Fibroblast of villous mesenchyme (primary cell): ENCODE measurements around the gene CEP89. TPM values are rescaled to one million over a fixed set of nuclear protein-coding genes. Genes with fewer than 3 reads are reported as not detected.
"Not testable (repeated sequence)": the region's sequence is repeated elsewhere in the genome, so short reads cannot be mapped to it uniquely, and the experiment has no call there.

Experiments used
- DNase-seq: peaks from one replicate; pipeline ENCODE4 v3.0.0-alpha.2; 2010; ENCODE audit warnings: low read depth
- H3K4me3 ChIP-seq: 2 replicates; pipeline ENCODE4 v1.5.1; 2011; ENCODE audit warnings: low read depth, mild to moderate bottlenecking, low read length
- total RNA-seq: library from RNA; depleted of rRNA; stranded (reverse); fragments of >200 nt; gene quantifications from 2 replicates; pipeline ENCODE4 v1.2.3, GENCODE V29; 2012
- TF ChIP-seq, protein P1 (sequence below): IDR thresholded peaks from 2 replicates; pipeline ENCODE4 v1.5.1; 2012; ENCODE audit warnings: low read depth, mild to moderate bottlenecking, low read length; ENCODE audit not compliant: insufficient read depth

Gene CEP89
- total RNA-seq: 15.8 and 18.1 TPM in 2 replicates

GRCh38 chr19:32971715-32972540, at the start of gene CEP89, which contains the start of gene FAAP24:
Gene CEP89, minus strand, starts transcription at chr19:32971958. Its CDS starts 84 bp downstream, at chr19:32971874.
Gene FAAP24, plus strand, starts transcription at chr19:32972242. Its CDS starts 955 bp downstream, at chr19:32973197.
- peak within 1 kb of the TSS; percentile 91 for H3K4me3 ChIP-seq
- DNase-seq: peak; percentile 100
- TF ChIP-seq, protein P1, sequence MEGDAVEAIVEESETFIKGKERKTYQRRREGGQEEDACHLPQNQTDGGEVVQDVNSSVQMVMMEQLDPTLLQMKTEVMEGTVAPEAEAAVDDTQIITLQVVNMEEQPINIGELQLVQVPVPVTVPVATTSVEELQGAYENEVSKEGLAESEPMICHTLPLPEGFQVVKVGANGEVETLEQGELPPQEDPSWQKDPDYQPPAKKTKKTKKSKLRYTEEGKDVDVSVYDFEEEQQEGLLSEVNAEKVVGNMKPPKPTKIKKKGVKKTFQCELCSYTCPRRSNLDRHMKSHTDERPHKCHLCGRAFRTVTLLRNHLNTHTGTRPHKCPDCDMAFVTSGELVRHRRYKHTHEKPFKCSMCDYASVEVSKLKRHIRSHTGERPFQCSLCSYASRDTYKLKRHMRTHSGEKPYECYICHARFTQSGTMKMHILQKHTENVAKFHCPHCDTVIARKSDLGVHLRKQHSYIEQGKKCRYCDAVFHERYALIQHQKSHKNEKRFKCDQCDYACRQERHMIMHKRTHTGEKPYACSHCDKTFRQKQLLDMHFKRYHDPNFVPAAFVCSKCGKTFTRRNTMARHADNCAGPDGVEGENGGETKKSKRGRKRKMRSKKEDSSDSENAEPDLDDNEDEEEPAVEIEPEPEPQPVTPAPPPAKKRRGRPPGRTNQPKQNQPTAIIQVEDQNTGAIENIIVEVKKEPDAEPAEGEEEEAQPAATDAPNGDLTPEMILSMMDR: no peak

DNA sequence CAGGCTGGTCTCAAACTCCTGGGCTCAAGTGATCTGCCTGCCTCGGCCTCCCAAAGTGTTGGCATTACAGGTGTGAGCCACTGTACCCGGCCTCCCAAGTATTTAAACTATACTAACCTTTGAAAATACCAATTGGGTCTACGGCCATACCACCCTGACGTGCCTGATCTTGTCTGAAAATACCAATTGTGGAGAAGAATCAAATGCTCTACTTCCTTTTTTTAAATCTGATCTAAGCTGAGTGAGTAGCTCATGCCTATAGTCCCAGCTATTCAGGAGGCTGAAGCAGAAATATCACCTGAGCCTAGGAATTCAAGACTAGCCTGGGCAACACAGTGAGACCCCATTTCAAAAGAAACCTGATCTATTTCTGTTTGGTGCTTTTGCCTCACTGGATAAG, 39.1 kb upstream of the CEP89 start:
- not testable (repeated sequence) for DNase-seq, H3K4me3 ChIP-seq

DNA sequence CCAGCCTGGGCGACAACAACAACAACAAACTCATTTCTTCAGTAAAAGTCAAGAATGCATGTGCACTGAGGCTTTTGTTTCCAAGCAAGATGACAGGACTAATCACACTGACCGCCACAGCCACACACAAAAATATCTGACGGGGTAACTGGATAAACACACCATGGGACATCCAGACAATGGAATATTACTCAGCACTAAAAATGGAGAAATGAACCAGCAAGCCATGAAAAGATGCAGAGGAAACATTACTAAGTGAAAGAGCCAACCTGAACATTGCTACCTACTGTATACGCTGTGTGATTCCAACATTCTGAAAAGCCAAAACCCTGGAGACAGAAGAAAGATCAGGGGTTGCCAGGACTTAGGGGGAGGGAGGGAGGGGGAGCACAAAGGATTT, 37.0 kb upstream of the CEP89 start:
- no peak for DNase-seq
- H3K4me3 ChIP-seq: no peak overlapping the region
- TF ChIP-seq, protein P1: no peak

GRCh38 chr19:33005440-33005839, 33.7 kb upstream of the CEP89 start:
- no peak for DNase-seq
- TF ChIP-seq, protein P1: no peak
- H3K4me3 ChIP-seq: no peak overlapping the region

DNA sequence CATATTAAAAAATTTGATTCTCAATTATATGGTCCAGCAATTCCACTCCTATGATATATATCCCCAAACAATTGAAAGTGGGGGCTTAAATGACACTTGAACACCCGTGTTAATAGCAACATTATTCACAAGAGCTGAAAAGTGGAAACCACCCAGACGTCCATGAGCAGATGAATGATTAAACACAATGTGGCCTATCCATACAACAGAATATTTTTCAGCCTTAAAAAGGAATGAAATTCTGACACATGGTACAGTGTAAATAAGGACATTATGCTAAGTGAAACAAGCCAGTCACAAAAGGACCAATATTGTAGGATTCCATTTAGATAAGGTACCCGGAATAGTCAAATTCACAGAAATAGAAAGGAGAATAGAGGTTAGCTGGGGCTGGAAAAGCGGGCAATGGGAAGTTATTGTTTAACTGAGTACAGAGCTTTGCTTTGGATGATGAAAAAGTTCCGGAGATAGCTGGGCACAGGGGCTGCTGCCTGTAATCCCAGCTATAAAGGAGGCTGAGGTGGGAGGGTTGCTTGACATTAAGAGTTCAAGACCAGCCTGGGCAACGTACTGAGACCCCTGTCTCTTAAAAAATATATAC, 31.8 kb upstream of the CEP89 start:
- not testable (repeated sequence) for DNase-seq, H3K4me3 ChIP-seq

DNA sequence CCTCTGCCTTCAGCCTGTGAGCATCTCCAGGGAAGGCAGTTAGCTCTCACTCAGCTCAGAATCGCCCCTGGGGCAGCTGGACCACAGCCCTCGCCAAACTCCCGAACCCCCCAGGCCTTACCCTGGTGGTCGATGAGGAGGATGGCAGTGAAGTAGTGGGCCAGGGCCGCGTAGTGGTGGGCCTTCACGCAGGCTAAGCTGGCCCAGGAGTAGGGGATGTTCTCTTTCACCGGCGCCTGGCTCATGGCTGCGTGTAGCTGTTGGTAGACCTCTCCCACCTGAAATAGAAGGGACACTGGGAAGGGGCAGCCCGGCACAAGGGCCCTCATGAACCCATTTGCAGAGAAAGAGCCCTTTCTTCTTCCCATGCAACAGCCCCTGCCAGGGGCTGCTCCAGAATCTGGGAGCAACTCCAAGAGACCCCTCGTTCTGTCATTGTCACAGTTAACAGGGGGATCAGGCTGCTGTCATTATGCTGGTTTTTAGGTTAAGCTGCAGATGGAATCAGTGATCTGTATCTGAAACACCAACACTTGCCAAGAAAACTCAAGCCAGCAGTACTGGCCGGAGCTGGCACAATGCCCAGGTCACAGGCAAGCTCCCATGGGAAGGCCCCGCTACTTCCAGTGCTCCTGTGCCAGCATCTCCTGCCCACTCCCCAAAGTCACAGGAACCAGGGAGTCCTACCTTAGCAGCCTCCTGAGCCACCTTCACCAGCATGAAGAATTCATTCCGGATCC, 30.5 kb upstream of the CEP89 start:
- not testable (repeated sequence) for DNase-seq, H3K4me3 ChIP-seq

GRCh38 chr19:33000910-33001309, 29.2 kb upstream of the CEP89 start:
- TF ChIP-seq, protein P1: no peak
- no peak for DNase-seq

GRCh38 chr19:33000510-33000909, 28.8 kb upstream of the CEP89 start:
- H3K4me3 ChIP-seq: no peak overlapping the region
- TF ChIP-seq, protein P1: no peak
- DNase-seq: no peak

More at GRCh38 chr19:33000910-33001309, 29.2 kb upstream of the CEP89 start:
- no peak overlapping the region for H3K4me3 ChIP-seq
